Measurements from ENCODE around the gene ACSL3.

DNA sequence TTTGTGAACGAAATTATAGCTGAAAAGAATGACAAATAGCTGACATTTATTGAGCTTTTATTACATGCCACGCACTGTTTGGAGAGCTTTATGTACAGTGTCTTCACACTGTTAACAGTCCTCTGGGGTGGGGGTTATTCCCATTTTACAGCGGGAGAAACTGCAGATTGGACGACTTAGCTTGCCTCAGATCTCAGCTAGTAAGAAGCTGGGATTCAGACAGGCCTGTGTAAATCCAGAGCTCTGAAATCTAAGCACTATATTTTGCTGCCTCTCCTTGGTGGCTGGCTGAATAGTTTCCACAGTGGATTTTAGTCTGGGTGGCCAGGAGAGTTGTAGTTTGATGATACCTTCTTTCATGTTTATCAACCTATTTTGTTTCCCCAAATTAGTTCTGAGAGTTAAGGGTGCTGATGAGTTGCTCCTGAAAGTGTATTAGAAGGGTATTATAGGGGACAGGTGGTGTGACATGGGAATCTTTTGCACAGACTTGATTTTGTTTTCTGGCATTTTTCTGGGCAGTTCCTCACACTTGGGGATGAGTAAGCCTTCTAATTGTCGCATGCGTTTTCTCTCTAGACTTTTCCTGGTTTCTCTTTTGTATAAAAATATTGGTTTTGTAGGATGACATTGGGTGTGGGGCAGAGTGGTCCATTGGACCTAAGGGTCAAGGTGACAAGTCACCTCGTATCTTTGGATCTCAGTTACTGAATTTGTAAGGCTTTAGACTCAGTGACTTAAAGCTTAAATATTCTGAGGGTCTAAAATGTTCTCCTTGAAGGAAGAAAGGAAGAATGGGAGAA is 1.5 kb downstream of the ACSL3 start:
- TF ChIP-seq, protein P1, sequence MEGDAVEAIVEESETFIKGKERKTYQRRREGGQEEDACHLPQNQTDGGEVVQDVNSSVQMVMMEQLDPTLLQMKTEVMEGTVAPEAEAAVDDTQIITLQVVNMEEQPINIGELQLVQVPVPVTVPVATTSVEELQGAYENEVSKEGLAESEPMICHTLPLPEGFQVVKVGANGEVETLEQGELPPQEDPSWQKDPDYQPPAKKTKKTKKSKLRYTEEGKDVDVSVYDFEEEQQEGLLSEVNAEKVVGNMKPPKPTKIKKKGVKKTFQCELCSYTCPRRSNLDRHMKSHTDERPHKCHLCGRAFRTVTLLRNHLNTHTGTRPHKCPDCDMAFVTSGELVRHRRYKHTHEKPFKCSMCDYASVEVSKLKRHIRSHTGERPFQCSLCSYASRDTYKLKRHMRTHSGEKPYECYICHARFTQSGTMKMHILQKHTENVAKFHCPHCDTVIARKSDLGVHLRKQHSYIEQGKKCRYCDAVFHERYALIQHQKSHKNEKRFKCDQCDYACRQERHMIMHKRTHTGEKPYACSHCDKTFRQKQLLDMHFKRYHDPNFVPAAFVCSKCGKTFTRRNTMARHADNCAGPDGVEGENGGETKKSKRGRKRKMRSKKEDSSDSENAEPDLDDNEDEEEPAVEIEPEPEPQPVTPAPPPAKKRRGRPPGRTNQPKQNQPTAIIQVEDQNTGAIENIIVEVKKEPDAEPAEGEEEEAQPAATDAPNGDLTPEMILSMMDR (IDR thresholded peaks at IDR 0.05; ENCODE audit: insufficient read depth, low read depth, low read length): no peak
- TF ChIP-seq EZH2 (IDR thresholded peaks at IDR 0.05; ENCODE audit: insufficient read depth, low read length): no peak

Data from astrocyte (in vitro differentiated cells and primary cell).